ENCODE data around the gene SLC26A9.

DNA sequence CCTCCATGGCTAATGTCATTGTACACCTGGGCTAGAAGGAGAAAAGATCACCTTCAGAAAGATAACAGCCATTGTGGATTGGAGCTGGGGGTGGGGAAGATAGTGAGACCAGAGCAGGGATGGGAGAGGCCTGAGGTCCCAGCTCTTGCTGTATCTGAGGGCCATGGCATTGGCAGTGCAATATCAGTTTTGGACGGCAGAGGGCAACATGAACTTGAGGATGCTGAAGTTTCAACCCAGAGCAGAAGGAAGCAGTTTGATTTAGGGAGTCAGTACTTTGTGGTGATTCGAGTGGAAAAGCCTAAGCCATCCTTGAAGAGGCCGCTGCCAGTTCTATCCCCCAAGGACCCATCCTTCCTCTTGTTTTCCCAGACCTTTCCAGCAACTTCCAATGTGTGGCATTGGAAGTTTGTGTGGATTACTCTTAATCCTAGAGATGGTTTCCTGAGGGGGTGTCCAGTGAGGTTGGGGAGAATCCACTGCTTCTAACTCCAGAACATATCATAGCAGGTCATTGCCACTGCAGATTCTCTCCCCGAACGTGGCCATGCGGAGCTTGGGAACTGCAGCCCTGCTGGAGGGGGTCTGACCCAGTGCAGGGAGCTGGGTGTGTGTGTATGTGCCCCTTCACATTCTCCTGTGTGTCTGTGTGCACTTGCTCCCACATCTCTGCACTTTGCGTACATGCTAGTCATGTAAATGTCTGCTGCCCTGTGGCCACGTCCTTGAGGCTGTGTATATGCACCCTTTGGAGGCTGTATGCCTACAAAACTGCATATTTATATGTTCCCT is 24.1 kb downstream of the SLC26A9 start:
- TF ChIP-seq, protein P1, sequence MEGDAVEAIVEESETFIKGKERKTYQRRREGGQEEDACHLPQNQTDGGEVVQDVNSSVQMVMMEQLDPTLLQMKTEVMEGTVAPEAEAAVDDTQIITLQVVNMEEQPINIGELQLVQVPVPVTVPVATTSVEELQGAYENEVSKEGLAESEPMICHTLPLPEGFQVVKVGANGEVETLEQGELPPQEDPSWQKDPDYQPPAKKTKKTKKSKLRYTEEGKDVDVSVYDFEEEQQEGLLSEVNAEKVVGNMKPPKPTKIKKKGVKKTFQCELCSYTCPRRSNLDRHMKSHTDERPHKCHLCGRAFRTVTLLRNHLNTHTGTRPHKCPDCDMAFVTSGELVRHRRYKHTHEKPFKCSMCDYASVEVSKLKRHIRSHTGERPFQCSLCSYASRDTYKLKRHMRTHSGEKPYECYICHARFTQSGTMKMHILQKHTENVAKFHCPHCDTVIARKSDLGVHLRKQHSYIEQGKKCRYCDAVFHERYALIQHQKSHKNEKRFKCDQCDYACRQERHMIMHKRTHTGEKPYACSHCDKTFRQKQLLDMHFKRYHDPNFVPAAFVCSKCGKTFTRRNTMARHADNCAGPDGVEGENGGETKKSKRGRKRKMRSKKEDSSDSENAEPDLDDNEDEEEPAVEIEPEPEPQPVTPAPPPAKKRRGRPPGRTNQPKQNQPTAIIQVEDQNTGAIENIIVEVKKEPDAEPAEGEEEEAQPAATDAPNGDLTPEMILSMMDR (conservative IDR thresholded peaks at IDR 0.05; ENCODE audit: low read depth, low read length) = peak; percentile 96
- TF ChIP-seq POLR2A (IDR thresholded peaks at IDR 0.05; ENCODE audit: low read depth, low read length) (peak; percentile 43; the same call in 1 of the 2 replicates), RFX5 (IDR thresholded peaks at IDR 0.05; ENCODE audit: low read depth, low read length) (no peak)
